H9 (cell line): ENCODE results near the gene ZNF407. TPM values are rescaled to one million over a fixed set of nuclear protein-coding genes. Genes with fewer than 3 reads are reported as not detected.

Experiments
- DNase-seq: peaks from one replicate; pipeline ENCODE4 v3.0.0-alpha.2; 2017
- H2AFZ ChIP-seq: one replicate; pipeline ENCODE4 v1.6.1; 2013; ENCODE audit warnings: mild to moderate bottlenecking, low read length, control low read depth, moderate library complexity
- H2AK5ac ChIP-seq: 2 replicates; pipeline ENCODE4 v1.6.1; 2013; ENCODE audit warnings: low read length, control low read depth, mixed read lengths; ENCODE audit not compliant: insufficient read length
- H2BK120ac ChIP-seq: one replicate; pipeline ENCODE4 v1.6.1; 2013; ENCODE audit warnings: low read depth, mild to moderate bottlenecking, low read length, control low read depth, inconsistent platforms; ENCODE audit not compliant: poor library complexity, severe bottlenecking
- H2BK12ac ChIP-seq: 2 replicates; pipeline ENCODE4 v1.6.1; 2013; ENCODE audit warnings: low read length, control low read depth, mixed read lengths, low read depth; ENCODE audit not compliant: insufficient read length
- H2BK15ac ChIP-seq: 2 replicates; pipeline ENCODE4 v1.6.1; 2013; ENCODE audit warnings: low read depth, low read length, control low read depth
- H2BK20ac ChIP-seq: one replicate; pipeline ENCODE4 v1.6.1; 2013; ENCODE audit warnings: low read depth, mild to moderate bottlenecking, low read length, control low read depth, inconsistent platforms; ENCODE audit not compliant: poor library complexity, severe bottlenecking
- H2BK5ac ChIP-seq: 2 replicates; pipeline ENCODE4 v1.6.1; 2013; ENCODE audit warnings: low read length, control low read depth, mixed read lengths; ENCODE audit not compliant: insufficient read length
- H3K14ac ChIP-seq: 2 replicates; pipeline ENCODE4 v1.6.1; 2013; ENCODE audit warnings: low read length, control low read depth; ENCODE audit not compliant: insufficient read depth
- H3K18ac ChIP-seq: 2 replicates; pipeline ENCODE4 v1.6.1; 2013; ENCODE audit warnings: low read depth, mild to moderate bottlenecking, mixed read lengths, low read length, control low read depth; ENCODE audit not compliant: insufficient read length
- H3K23ac ChIP-seq: 2 replicates; pipeline ENCODE4 v1.6.1; 2013; ENCODE audit warnings: low read length, control low read depth, mixed read lengths, low read depth; ENCODE audit not compliant: insufficient read length
- H3K23me2 ChIP-seq: 2 replicates; pipeline ENCODE4 v1.6.1; 2013; ENCODE audit warnings: low read depth, mild to moderate bottlenecking, mixed read lengths, low read length, control low read depth; ENCODE audit not compliant: insufficient read length, poor library complexity, severe bottlenecking
- H3K27ac ChIP-seq: 2 replicates; pipeline ENCODE4 v1.5.1; 2013; ENCODE audit warnings: low read length, control low read depth, mixed read lengths, low read depth; ENCODE audit not compliant: insufficient read length
- H3K27me3 ChIP-seq: 2 replicates; pipeline ENCODE4 v1.6.1; 2013; ENCODE audit warnings: low read length, control low read depth, inconsistent platforms; ENCODE audit not compliant: insufficient read depth
- H3K4ac ChIP-seq: 2 replicates; pipeline ENCODE4 v1.6.1; 2013; ENCODE audit warnings: low read depth, mild to moderate bottlenecking, control low read depth, inconsistent platforms, low read length, moderate library complexity
- H3K4me1 ChIP-seq: 2 replicates; pipeline ENCODE4 v1.6.1; 2013; ENCODE audit warnings: low read length, control low read depth, inconsistent platforms; ENCODE audit not compliant: insufficient read depth
- H3K4me2 ChIP-seq: 2 replicates; pipeline ENCODE4 v1.6.1; 2013; ENCODE audit warnings: low read length, control low read depth, mixed read lengths; ENCODE audit not compliant: insufficient read length, insufficient read depth
- H3K56ac ChIP-seq: 2 replicates; pipeline ENCODE4 v1.6.1; 2013; ENCODE audit warnings: low read depth, mild to moderate bottlenecking, mixed read lengths, low read length, control low read depth; ENCODE audit not compliant: insufficient read length
- H3K79me1 ChIP-seq: 2 replicates; pipeline ENCODE4 v1.6.1; 2013; ENCODE audit warnings: low read depth, mild to moderate bottlenecking, moderate library complexity, low read length, control low read depth, inconsistent platforms; ENCODE audit not compliant: insufficient read depth, poor library complexity, severe bottlenecking
- H3K79me2 ChIP-seq: 2 replicates; pipeline ENCODE4 v1.6.1; 2013; ENCODE audit warnings: low read length, control low read depth, inconsistent platforms; ENCODE audit not compliant: insufficient read depth
- H3K9ac ChIP-seq: 2 replicates; pipeline ENCODE4 v1.6.1; 2013; ENCODE audit warnings: low read length, control low read depth, mixed read lengths; ENCODE audit not compliant: insufficient read length; ENCODE audit errors: extremely low read depth
- H3K9me3 ChIP-seq: one replicate; pipeline ENCODE4 v1.6.1; 2013; ENCODE audit warnings: low read depth, low read length, inconsistent platforms; ENCODE audit not compliant: control insufficient read depth
- H3T11ph ChIP-seq: one replicate; pipeline ENCODE4 v1.6.1; 2013; ENCODE audit warnings: mild to moderate bottlenecking, low read length, control low read depth, inconsistent platforms
- H4K20me1 ChIP-seq: one replicate; pipeline ENCODE4 v1.6.1; 2013; ENCODE audit not compliant: control insufficient read depth, insufficient read length, insufficient read depth
- H4K5ac ChIP-seq: 2 replicates; pipeline ENCODE4 v1.6.1; 2013; ENCODE audit warnings: low read depth, mild to moderate bottlenecking, mixed read lengths, low read length, control low read depth; ENCODE audit not compliant: insufficient read length
- H4K8ac ChIP-seq: replicated peaks from 2 replicates; pipeline ENCODE4 v1.6.1; 2013; ENCODE audit warnings: low read length, control low read depth, mixed read lengths, low read depth; ENCODE audit not compliant: insufficient read length
- H4K91ac ChIP-seq: 2 replicates; pipeline ENCODE4 v1.6.1; 2013; ENCODE audit warnings: low read depth, mild to moderate bottlenecking, moderate library complexity, mixed read lengths, low read length, control low read depth; ENCODE audit not compliant: insufficient read length
- H3K27ac Mint-ChIP-seq, 3 experiments: 2 replicates in 2 of 3; 3 replicates in 1 of 3; pipeline ENCODE4 v1.8.0; 2020 to 2021; ENCODE audit warnings: mixed read lengths in 3 of 3, mild to moderate bottlenecking in 1 of 3, moderate library complexity in 1 of 3
- H3K27me3 Mint-ChIP-seq: 2 replicates; pipeline ENCODE4 v1.8.0; 2021; ENCODE audit warnings: low read depth, mild to moderate bottlenecking, moderate library complexity, mixed read lengths
- H3K36me3 Mint-ChIP-seq, 3 experiments: 2 replicates in 2 of 3; 3 replicates in 1 of 3; pipeline ENCODE4 v1.8.0; 2020 to 2021; ENCODE audit warnings: low read depth in 3 of 3, mixed read lengths in 3 of 3; ENCODE audit not compliant: insufficient read depth in 1 of 3
- H3K4me1 Mint-ChIP-seq, 2 experiments: 2 replicates each; pipeline ENCODE4 v1.8.0; 2020; ENCODE audit warnings: mixed read lengths in 2 of 2
- H3K4me3 Mint-ChIP-seq, 2 experiments: 2 replicates in 1 of 2; 3 replicates in 1 of 2; pipeline ENCODE4 v1.8.0; 2020 to 2021; ENCODE audit warnings: mild to moderate bottlenecking in 2 of 2, mixed read lengths in 2 of 2, moderate library complexity in 1 of 2
- H3K9me3 Mint-ChIP-seq, 2 experiments: 2 replicates in 1 of 2; 3 replicates in 1 of 2; pipeline ENCODE4 v1.8.0; 2020; ENCODE audit warnings: mild to moderate bottlenecking in 2 of 2, mixed read lengths in 2 of 2, moderate library complexity in 1 of 2
- WGBS: extraction: QIAGEN DNeasy Blood & Tissue Kit; methylation state at CpG from one replicate; pipeline ENCODE4 v1.1.7; 2013; ENCODE audit warnings: missing lambda C conversion rate, low lambda C conversion rate, mixed read lengths; ENCODE audit not compliant: insufficient read length; ENCODE audit errors: extremely low coverage; 5-methylcytosine and 5-hydroxymethylcytosine counted together
- total RNA-seq: library from RNA; stranded (reverse); gene quantifications from 2 replicates; pipeline ENCODE4 v1.2.1, GENCODE V29; 2021
- TF ChIP-seq, protein P1 (sequence below): fragments of 200-600 bp; sonication (generic); conservative IDR thresholded peaks from 3 replicates; pipeline ENCODE4 v1.8.0; 2021; ENCODE audit warnings: antibody characterized with exemption, mild to moderate bottlenecking

The ZNF407 gene
- total RNA-seq, 1 experiment from 2014 or later, result 8.7 TPM

DNA sequence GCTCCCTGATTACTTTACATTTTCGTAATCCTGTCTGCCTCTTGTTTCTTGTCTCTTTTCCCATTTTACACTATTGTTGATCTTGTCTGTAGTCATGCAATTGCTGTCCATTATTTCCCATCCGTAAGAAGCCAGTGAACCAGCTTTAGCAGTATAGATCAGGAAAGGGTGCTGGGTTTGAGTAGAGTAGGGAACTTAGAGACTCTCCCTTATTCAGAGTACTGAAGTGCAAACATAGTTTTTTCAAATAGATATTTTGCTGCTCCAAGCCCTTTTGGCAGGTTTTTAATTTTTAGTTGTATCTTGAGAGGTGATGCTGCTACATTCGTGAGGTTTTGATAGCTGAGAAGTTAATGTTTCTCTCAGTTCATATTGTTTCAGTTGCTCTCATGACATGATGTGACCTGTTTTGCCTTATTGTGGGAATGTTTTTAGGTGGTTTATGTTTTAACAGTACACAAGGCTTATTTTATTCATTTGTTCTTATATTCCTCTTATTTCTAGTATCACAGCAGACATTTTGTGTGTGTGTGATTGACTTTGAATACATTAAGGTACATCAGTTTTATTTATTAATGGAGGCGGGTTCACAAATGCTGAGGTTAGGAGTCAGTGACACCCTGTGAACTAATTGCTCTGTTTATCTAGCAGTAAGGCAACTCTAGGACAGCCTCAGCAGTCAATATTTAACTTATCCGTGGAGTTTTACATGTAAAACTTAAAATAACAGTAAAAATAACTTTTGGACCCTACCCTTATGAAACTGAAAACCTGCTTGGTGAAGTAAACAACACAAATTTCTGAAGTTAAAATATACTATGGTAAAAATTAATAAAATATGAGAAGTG, 118.4 kb downstream of the ZNF407 start:
- Histone ChIP-seq H4K91ac (no peak overlapping the region), H3K4ac (no peak overlapping the region), H2BK120ac (no peak overlapping the region), H2BK20ac (no peak overlapping the region), H3K79me1 (no peaks in the 10 kb centered on the region), H3K23ac (no peak overlapping the region), H2AFZ (no peak overlapping the region), H3K4me1 (no peaks in the 10 kb centered on the region), H4K20me1 (no peaks in the 10 kb centered on the region), H3K18ac (no peak overlapping the region), H2BK15ac (no peak overlapping the region), H3K9ac (no peak overlapping the region), H2BK5ac (no peak overlapping the region), H4K8ac (no peak overlapping the region), H2AK5ac (no peak overlapping the region), H3K56ac (no peak overlapping the region), H3K4me2 (no peak overlapping the region), H2BK12ac (no peak overlapping the region), H3K23me2 (no peaks in the 10 kb centered on the region), H3K27me3 (no peaks in the 10 kb centered on the region), H3K9me3 (no peaks in the 10 kb centered on the region), H3K27ac (no peak overlapping the region), H3K14ac (no peak overlapping the region), H3K79me2 (no peaks in the 10 kb centered on the region), H4K5ac (no peak overlapping the region), H3T11ph (no peak overlapping the region)
- no CpG with 5 or more reads among the region's 5 CpGs for WGBS
- DNase-seq, result no peak
- Mint-ChIP-seq H3K36me3 (no peaks in the 10 kb centered on the region), H3K4me3 (no peak overlapping the region), H3K4me1 (peaks cover 14 to 19% of the 10 kb centered on the region in 2 experiments), H3K27ac (no peak overlapping the region), H3K9me3 (no peaks in the 10 kb centered on the region), H3K27me3 (no peaks in the 10 kb centered on the region)
- TF ChIP-seq, protein P1, sequence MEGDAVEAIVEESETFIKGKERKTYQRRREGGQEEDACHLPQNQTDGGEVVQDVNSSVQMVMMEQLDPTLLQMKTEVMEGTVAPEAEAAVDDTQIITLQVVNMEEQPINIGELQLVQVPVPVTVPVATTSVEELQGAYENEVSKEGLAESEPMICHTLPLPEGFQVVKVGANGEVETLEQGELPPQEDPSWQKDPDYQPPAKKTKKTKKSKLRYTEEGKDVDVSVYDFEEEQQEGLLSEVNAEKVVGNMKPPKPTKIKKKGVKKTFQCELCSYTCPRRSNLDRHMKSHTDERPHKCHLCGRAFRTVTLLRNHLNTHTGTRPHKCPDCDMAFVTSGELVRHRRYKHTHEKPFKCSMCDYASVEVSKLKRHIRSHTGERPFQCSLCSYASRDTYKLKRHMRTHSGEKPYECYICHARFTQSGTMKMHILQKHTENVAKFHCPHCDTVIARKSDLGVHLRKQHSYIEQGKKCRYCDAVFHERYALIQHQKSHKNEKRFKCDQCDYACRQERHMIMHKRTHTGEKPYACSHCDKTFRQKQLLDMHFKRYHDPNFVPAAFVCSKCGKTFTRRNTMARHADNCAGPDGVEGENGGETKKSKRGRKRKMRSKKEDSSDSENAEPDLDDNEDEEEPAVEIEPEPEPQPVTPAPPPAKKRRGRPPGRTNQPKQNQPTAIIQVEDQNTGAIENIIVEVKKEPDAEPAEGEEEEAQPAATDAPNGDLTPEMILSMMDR, result no peak
